ENCODE measurements around the gene TBX20. TPM values are rescaled to one million over a fixed set of nuclear protein-coding genes. Genes with fewer than 3 reads are reported as not detected.
"Not testable (repeated sequence)": the region's sequence is repeated elsewhere in the genome, so short reads cannot be mapped to it uniquely, and the experiment has no call there.

TBX20 gene
- total RNA-seq, 1 donor from 2014 or later, result not detected

DNA sequence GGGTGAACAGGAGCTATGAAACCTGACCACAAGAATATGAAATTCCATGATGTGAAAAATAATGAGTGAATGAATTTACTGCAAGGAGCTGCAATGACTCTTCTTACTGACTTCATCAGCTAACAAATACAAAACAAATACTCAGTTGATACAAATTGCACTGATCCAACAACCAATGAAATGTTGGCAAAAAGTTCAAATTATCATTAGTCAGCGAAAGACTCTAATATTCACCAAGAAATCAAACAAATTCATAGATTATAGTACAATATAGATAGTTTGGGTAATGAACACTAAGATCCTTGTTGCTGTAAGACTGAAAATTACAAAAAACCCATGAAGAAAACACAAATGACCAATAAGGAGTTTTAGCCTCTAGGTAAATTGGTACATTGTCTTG is 49.0 kb downstream of the TBX20 start:
- DNase-seq (ENCODE audit: low spot score in 2 of 2); H3K36me3 ChIP-seq; H3K27me3 ChIP-seq; H3K9me3 ChIP-seq; H3K4me1 ChIP-seq; H3K4me3 ChIP-seq; intact Hi-C loops (cut with DNase I); H3K27ac ChIP-seq: not testable (repeated sequence)

DNA sequence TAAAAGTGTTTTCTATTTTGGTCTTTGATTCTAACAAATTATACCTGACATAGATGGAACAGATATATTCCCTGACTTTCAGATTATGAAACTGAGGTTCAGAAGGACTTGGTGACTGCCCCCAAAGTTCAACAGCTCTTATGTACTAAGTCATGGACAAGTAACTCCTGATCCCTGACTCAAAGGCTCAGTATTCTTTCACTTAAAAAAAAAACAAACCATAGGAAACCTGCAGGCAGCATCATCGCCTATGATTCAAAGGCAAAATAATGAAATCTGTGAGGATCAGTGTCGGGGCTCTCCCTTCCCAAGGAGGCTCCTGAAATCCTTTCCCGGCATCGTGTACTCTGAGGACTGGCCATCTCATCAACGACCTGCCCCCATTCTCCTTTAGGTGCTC is 49.9 kb downstream of the TBX20 start:
- DNase-seq (ENCODE audit: low spot score in 2 of 2); H3K27me3 ChIP-seq; H3K9me3 ChIP-seq; H3K4me1 ChIP-seq; intact Hi-C loops (cut with DNase I); H3K27ac ChIP-seq; H3K36me3 ChIP-seq; H3K4me3 ChIP-seq: not testable (repeated sequence)

DNA sequence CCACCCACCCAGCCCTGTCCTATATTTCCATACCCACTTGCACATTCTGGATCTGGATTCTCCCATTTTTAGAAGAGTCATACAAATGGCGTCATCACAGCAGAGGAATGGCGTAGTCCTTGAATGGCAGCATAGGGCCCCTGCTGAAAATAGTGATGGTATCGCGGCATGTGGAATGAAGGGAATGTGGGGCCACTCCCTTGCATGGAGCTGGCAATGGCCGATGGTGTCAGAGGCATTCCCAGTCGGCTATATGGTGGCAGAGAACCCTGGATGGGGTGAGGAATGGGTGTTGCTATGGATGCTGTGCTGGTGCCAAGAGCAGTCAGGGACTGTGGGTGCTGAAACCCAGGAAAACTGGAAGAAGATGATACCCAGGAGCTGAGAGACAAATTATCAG is 51.5 kb downstream of the TBX20 start:
- intact Hi-C loops (cut with DNase I); H3K4me3 ChIP-seq; DNase-seq (ENCODE audit: low spot score in 2 of 2); H3K36me3 ChIP-seq; H3K9me3 ChIP-seq; H3K27me3 ChIP-seq; H3K4me1 ChIP-seq; H3K27ac ChIP-seq: not testable (repeated sequence)

DNA sequence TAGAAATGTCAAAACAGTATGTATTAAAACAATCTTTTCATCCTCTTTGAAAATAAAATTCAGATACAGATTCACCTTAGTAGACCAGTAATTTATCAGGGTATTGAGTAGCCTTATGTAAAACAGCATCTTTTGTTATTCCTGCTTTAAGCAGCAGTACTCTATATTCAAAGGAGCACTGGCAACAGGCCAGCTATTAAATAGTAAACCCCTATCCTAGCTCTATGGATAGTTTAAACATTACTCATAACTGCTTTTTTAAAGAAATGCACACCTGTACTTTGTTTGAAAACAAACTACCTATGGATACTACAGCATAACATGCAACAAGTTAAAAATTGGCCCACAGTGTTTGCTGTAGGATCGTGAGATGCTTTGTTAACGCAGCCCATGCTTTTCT is 53.7 kb downstream of the TBX20 start:
- H3K27ac ChIP-seq; H3K36me3 ChIP-seq; H3K4me3 ChIP-seq; H3K9me3 ChIP-seq; DNase-seq (ENCODE audit: low spot score in 2 of 2); H3K4me1 ChIP-seq; H3K27me3 ChIP-seq; intact Hi-C loops (cut with DNase I): not testable (repeated sequence)

DNA sequence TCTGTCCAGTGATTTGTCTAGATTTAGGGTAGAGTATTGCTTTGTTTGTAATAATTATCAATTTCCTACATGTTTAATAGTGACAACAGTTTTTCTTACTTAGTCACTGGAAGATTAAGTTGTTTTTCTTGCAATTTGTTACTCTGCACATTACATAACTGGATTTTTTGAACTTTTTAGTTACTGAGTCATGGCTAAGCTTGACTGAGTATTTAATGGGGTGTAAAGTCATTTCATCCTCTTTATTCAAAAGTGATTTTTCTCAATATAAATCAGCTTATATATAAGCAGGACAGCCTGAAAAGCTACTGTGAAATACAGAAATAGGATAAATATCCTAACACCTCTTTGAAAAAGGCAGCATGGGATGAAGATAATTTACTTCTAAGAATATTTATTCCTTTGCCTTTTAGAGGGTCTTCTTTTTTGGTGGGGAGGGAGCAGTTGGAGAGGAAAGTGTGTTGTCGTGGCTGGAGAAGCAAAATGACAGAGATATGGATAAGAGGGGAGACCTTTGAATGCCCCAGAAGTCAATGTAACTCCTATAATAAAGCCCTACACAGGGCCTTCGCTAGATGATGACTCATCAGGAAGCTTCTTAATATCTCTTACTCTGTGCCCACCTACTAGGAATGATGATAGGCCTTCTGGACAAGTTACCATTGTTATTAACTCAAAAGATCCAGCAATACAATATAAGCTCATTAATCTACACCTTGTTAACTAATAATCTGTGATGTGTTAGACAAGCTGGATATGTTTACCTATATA is 55.3 kb downstream of the TBX20 start:
- H3K27me3 ChIP-seq; H3K36me3 ChIP-seq; H3K27ac ChIP-seq; H3K4me3 ChIP-seq; H3K9me3 ChIP-seq; DNase-seq (ENCODE audit: low spot score in 2 of 2); H3K4me1 ChIP-seq; intact Hi-C loops (cut with DNase I): not testable (repeated sequence)

DNA sequence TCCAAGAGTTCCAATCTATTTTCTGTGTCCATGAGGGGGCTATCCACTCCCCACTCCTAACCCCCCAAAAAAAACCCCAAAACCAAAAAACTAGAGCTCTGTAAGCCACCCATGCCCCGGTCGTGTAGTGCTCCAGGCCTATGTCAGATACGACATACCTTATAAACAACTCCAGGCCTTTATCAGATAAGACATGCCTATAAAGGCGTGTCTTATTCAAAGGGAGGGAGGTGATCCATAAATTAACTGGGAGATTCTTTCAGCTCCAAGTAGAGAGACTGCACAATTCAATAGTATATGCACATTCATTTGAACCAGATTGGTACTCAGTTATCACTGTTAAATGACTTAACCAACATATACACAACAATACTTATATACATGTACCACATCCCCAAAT is 62.3 kb downstream of the TBX20 start:
- H3K27ac ChIP-seq; H3K36me3 ChIP-seq; intact Hi-C loops (cut with DNase I); H3K4me3 ChIP-seq; DNase-seq (ENCODE audit: low spot score in 2 of 2); H3K4me1 ChIP-seq; H3K9me3 ChIP-seq; H3K27me3 ChIP-seq: not testable (repeated sequence)

DNA sequence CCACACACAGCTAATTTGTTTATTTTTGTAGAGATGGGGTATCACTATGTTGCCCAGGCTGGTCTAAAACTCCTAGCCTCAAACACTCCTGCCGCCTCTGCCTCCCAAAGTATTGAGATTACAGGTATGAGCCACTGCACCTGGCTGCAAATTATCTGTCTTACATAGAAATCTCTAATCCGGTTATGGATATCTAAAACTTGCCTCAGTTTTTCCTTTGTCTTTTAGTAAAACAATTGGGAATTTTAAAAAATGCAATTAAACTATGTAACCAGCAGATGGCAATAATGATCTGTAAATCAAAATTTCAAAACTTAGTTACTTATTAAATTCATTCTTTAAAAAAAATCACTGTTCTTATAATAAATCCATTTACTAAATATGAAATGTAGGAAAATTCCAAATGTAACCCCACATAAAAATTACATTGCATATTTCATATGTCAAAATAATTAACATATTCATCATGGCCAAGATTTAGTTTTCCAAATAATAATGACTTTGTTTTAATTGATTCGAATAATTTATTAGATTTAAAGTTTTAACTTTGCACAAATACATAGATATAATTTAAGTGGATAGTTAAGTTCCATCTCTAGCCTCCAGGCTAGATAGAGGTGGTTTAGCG is 63.6 kb downstream of the TBX20 start:
- DNase-seq (ENCODE audit: low spot score in 2 of 2); intact Hi-C loops (cut with DNase I): not testable (repeated sequence)

DNA sequence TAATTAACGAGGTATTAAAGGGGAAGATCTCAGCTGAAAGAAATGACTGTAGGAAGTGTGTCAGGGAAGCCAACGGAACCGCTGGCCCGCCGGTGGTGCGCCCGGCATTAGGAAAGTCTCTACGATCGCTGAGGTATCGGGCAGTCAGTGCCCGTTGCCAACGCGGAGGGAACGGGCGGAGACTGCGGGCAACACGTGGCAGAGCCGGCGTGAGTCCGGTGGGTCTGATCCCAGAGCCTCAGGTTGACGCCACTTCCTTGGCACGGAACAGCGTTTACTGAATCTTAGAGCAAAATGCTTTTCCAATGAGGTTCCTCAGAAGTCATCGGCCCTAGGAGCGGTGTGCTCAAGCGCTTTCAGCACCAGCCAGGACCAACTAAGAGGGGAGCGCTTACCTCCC is 67.1 kb downstream of the TBX20 start:
- DNase-seq (ENCODE audit: low spot score in 2 of 2); H3K4me1 ChIP-seq; H3K27me3 ChIP-seq; intact Hi-C loops (cut with DNase I); H3K36me3 ChIP-seq; H3K9me3 ChIP-seq; H3K27ac ChIP-seq: not testable (repeated sequence)
- H3K4me3 ChIP-seq, result peak overlapping the region; percentile 42 to 58

More for the DNA sequence above, 63.6 kb downstream of the TBX20 start:
- H3K27me3 ChIP-seq, H3K4me3 ChIP-seq, H3K27ac ChIP-seq, H3K36me3 ChIP-seq, H3K4me1 ChIP-seq, H3K9me3 ChIP-seq: not testable (repeated sequence)

DNA sequence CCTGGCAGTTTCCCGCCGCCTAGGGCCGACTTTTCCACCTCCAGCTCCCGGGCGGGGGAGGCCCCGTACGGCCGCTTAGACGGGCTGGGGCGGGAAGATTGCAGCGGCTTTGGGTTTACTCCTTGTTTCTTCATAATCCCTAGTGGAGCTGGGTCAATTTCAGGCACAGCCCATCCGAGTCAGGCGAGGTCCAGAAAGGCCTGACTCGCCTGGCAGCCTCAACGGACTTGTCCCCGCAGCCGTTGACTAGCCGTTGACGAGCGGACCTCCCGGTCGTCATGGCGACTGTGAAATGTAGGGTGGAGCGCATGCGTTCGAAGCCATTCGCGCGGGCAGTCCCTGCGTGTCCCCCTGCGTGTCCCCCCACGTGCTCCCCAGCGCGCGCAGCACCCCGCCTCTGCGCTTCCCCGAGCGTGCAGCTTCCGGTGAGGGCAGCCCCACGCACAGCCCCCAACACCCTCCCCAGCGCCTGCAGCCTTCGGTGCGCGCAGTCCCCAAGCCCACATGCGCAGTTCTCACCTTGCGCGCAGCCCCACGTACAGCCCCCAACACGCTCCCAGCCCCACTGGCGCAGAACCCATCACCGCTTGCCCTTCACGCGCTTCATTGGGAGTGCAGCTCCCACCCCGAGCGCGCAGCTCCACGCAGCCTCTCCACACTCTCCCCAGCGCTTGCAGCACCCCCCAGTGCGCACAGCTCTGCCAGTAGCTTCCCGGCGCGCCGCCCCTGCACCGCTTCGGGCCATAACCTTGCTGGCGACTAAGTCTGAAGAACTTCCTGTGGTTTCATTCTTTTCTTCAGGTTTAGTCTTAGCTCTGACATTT is 67.8 kb downstream of the TBX20 start:
- H3K27ac ChIP-seq, result no peak overlapping the region
- H3K36me3 ChIP-seq, result no peaks in the 10 kb centered on the region
- no peak for DNase-seq (ENCODE audit: low spot score in 2 of 2)
- H3K4me1 ChIP-seq, result peaks cover 0 to 4% of the 10 kb centered on the region in 2 donors
- H3K27me3 ChIP-seq, result no peaks in the 10 kb centered on the region
- intact Hi-C loops (cut with DNase I), result no loop called here
- peak overlapping the region; percentile 42 to 58 for H3K4me3 ChIP-seq
- TF ChIP-seq, protein P1, sequence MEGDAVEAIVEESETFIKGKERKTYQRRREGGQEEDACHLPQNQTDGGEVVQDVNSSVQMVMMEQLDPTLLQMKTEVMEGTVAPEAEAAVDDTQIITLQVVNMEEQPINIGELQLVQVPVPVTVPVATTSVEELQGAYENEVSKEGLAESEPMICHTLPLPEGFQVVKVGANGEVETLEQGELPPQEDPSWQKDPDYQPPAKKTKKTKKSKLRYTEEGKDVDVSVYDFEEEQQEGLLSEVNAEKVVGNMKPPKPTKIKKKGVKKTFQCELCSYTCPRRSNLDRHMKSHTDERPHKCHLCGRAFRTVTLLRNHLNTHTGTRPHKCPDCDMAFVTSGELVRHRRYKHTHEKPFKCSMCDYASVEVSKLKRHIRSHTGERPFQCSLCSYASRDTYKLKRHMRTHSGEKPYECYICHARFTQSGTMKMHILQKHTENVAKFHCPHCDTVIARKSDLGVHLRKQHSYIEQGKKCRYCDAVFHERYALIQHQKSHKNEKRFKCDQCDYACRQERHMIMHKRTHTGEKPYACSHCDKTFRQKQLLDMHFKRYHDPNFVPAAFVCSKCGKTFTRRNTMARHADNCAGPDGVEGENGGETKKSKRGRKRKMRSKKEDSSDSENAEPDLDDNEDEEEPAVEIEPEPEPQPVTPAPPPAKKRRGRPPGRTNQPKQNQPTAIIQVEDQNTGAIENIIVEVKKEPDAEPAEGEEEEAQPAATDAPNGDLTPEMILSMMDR (IDR thresholded peaks at IDR 0.05), result no peak
- no peaks in the 10 kb centered on the region for H3K9me3 ChIP-seq

DNA sequence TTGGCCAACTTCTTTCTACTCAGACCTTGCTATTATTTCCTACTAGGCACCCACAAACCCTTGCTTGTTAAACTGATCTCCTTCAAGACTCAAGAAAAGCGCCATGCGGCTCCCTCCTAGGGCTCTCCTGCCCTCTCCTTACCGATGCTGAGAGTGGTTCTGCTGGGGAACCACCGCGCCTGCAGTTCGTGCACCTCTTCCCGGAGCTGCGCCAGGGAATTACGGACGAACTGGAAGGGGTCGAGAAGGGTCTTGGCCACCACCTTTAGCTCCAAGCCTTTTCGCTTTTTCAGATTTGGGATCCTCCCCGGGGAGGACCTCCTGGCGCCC is 68.4 kb downstream of the TBX20 start:
- H3K27me3 ChIP-seq; DNase-seq (ENCODE audit: low spot score in 2 of 2); H3K9me3 ChIP-seq; H3K36me3 ChIP-seq; H3K4me1 ChIP-seq; H3K27ac ChIP-seq; intact Hi-C loops (cut with DNase I): not testable (repeated sequence)
- H3K4me3 ChIP-seq, result peak overlapping the region; percentile 42 to 58

DNA sequence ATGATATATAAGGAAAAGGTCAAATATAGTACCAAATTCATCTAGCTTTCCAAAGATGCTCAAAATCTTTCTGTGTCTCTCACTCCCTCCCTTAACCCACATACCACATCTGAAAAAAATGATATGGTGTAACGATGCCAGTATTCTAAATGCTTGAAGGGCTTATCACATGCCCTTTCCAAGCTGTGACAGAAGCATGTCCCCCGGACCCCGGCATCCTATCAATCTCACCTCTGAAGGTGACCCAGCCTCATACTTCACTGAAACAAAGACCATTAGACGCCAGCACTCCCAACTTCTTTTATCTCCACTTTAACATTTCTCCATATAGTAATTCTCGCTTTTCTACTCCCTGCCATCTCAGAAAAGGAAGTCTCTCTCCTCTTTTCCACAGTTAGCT is 68.9 kb downstream of the TBX20 start:
- H3K36me3 ChIP-seq; H3K4me3 ChIP-seq; intact Hi-C loops (cut with DNase I): not testable (repeated sequence)

DNA sequence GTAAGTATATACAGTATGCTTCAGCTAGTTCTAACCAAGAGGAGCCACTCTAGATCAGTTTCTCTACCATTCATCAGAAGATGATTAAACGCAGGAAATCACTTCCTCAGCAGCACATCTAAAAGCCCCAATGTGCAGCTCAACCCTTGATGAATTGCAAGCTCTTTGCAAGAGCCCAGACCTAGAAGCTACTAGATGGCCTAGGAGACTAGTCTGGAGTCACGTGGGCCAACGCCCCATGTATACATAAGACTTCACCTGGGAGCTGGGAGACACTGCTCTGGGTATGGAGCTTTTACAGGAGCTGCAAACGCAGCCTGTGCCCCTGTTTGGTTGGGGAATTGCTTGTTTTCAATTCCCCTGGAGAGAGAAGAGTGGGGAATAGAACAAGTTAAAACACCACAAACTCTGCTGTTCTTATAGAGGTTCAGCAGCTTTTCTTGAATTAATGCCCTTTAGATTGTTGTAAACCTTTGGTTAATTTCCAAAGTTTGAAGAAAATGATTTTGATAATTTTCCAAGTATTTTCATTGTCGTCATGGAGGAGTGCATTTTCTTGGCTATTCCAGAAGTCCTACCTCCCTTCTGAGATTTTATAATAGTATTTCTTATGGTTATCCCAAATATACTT is 69.9 kb downstream of the TBX20 start:
- DNase-seq (ENCODE audit: low spot score in 2 of 2); H3K36me3 ChIP-seq; H3K4me1 ChIP-seq; H3K9me3 ChIP-seq; intact Hi-C loops (cut with DNase I); H3K27ac ChIP-seq; H3K27me3 ChIP-seq; H3K4me3 ChIP-seq: not testable (repeated sequence)

More for the DNA sequence above, 68.9 kb downstream of the TBX20 start:
- H3K27ac ChIP-seq; H3K4me1 ChIP-seq; H3K9me3 ChIP-seq; DNase-seq (ENCODE audit: low spot score in 2 of 2); H3K27me3 ChIP-seq: not testable (repeated sequence)

DNA sequence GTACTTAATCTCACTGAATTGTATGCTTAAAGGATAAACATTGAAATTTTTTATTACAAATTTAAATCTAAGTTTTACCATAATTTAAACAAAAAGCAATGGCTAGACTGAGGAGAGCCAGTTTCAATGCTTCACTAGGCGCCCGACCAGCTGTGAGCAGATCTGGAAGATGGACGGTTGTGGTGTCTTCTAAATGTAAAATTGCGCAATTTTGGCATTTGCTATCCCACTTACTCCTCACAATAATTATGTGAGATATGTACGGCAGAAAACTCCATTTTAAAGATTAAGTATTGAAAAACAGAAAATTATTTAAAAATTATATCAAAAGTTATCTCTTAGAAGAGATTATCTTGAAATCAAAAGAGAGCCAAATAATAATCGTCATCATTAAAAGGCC is 73.2 kb downstream of the TBX20 start:
- DNase-seq (ENCODE audit: low spot score in 2 of 2); intact Hi-C loops (cut with DNase I); H3K4me3 ChIP-seq; H3K9me3 ChIP-seq; H3K27me3 ChIP-seq; H3K27ac ChIP-seq; H3K4me1 ChIP-seq; H3K36me3 ChIP-seq: not testable (repeated sequence)

All from ascending aorta (tissue), 2 donors.